B cell (primary cell): ENCODE measurements around the gene PXN.

Experiments used
- CTCF ChIP-seq: fragments of 200-600 bp; IDR thresholded peaks from one replicate; pipeline ENCODE4 v1.8.0; 2022; ENCODE audit warnings: antibody characterized with exemption, mild to moderate bottlenecking
- EZH2 ChIP-seq: IDR thresholded peaks from 2 replicates; pipeline ENCODE4 v1.6.1; 2012; ENCODE audit warnings: borderline replicate concordance, low read depth, mild to moderate bottlenecking, moderate library complexity, low read length; ENCODE audit not compliant: insufficient read depth, poor library complexity, severe bottlenecking

- TF ChIP-seq CTCF (no peak), EZH2 (no peak)
Measured at GRCh38 chr12:120290609-120291305, 25.2 kb upstream of the PXN start.
